ENCODE measurements around the gene TANC1.

Gene TANC1

DNA sequence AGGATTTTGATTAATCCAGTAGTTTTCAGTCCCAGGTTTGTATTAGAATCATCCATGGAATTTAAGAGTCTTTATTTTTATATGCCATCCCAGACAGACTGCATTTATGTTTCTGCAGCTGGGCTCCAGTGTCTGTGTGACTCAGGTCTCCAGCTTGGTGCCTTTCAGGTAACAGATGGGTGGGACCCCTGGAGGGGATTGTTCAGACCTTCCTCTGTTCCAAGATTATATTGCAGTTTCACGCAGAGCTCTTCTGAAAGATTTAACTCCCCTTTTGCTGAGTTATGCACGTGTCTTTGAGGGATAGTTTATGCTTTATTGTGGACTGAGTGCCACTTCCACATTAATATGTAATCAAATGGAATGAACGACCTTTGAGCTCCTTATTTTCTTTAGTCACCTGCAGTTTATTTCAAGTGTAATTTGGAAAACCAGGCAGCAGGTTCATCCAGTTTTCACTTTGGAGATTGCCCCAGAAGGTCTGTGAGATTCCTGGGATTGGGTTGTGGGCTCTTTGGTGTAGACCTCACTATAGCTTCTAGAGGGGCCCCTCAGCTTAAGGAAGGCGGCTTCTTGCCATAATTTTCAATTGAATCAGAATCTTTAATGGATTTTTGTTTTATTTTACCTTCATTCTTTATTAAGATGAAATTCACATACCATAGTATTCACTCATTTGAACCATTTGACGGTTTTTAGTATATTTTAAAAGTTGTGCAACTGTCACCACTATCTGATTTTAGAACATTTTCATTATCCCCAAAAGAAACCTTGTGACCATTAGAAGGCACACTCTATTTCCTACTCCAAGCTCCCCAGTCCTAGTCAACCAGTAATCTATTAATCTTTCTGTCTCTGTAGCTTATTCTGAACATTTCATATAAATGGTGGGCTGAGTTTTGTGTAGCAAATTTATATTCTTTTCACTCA lies 183.0 kb downstream of the TANC1 start:
- Histone ChIP-seq H3K36me3 (ENCODE audit: insufficient read depth, low read length) (no peaks in the 10 kb centered on the region), H2AFZ (ENCODE audit: low read length) (no peak overlapping the region), H3K4me2 (ENCODE audit: low read depth, low read length, poor library complexity, severe bottlenecking) (no peak overlapping the region), H3K79me2 (ENCODE audit: insufficient read depth, low read length) (no peaks in the 10 kb centered on the region), H3K9ac (ENCODE audit: low read depth, low read length, poor library complexity, severe bottlenecking) (no peak overlapping the region), H3F3A (ENCODE audit: low read depth) (no peaks in the 10 kb centered on the region), H3K4me3 (ENCODE audit: low read length, poor library complexity, severe bottlenecking) (no peak overlapping the region), H3K27me3 (ENCODE audit: insufficient read depth, low read length, poor library complexity, severe bottlenecking) (no peaks in the 10 kb centered on the region), H3K9me3 (ENCODE audit: insufficient read depth, low read depth, low read length) (no peaks in the 10 kb centered on the region), H4K20me1 (ENCODE audit: insufficient read depth, low read length, poor library complexity, severe bottlenecking) (no peaks in the 10 kb centered on the region), H3K4me1 (ENCODE audit: insufficient read depth, low read length, poor library complexity, severe bottlenecking) (peaks cover 82% of the 10 kb centered on the region), H3K9me2 (replicated peaks; ENCODE audit: low read depth, low read length) (no peaks in the 10 kb centered on the region)
- TF ChIP-seq EZH2phosphoT487 (IDR thresholded peaks at IDR 0.05; ENCODE audit: borderline replicate concordance) (no peak), CTCF (conservative IDR thresholded peaks at IDR 0.05; ENCODE audit: low read length) (no peak)

GRCh38 chr2:159152128-159152778 lies 183.8 kb downstream of the TANC1 start:
- Histone ChIP-seq H4K20me1 (ENCODE audit: insufficient read depth, low read length, poor library complexity, severe bottlenecking) (no peaks in the 10 kb centered on the region), H3K9ac (ENCODE audit: low read depth, low read length, poor library complexity, severe bottlenecking) (no peak overlapping the region), H3K79me2 (ENCODE audit: insufficient read depth, low read length) (no peaks in the 10 kb centered on the region), H3K36me3 (ENCODE audit: insufficient read depth, low read length) (no peaks in the 10 kb centered on the region), H3F3A (ENCODE audit: low read depth) (no peaks in the 10 kb centered on the region), H3K4me1 (ENCODE audit: insufficient read depth, low read length, poor library complexity, severe bottlenecking) (peaks cover 82% of the 10 kb centered on the region), H2AFZ (ENCODE audit: low read length) (no peak overlapping the region), H3K9me2 (replicated peaks; ENCODE audit: low read depth, low read length) (no peaks in the 10 kb centered on the region), H3K4me3 (ENCODE audit: low read length, poor library complexity, severe bottlenecking) (no peak overlapping the region), H3K9me3 (ENCODE audit: insufficient read depth, low read depth, low read length) (no peaks in the 10 kb centered on the region), H3K4me2 (ENCODE audit: low read depth, low read length, poor library complexity, severe bottlenecking) (no peak overlapping the region), H3K27me3 (ENCODE audit: insufficient read depth, low read length, poor library complexity, severe bottlenecking) (no peaks in the 10 kb centered on the region)
- no peak for TF ChIP-seq CTCF (conservative IDR thresholded peaks at IDR 0.05; ENCODE audit: low read length)
- TF ChIP-seq EZH2phosphoT487 (IDR thresholded peaks at IDR 0.05; ENCODE audit: borderline replicate concordance) = no peak

DNA sequence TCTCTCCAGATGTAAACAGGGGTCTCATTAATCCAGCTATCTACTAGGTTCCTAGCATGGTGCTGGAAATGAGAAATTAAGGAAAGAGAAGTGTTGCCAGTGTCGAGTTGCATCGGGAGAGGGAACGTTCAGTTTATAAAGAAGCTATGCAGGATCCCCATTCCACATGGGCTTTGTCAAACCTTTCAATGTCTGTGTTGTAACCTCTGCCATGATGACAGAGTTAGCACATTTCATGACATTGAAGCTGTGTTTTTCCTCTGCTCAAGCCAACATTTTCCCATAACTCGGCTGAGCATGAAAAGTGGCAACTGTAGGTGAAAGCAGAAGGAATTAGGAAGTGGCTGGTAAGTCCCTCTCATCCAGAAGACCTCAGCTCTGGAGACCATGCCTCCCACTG lies 184.6 kb downstream of the TANC1 start:
- TF ChIP-seq EZH2phosphoT487 (IDR thresholded peaks at IDR 0.05; ENCODE audit: borderline replicate concordance) = no peak
- TF ChIP-seq CTCF (conservative IDR thresholded peaks at IDR 0.05; ENCODE audit: low read length) = no peak
- no peaks in the 10 kb centered on the region for H3K9me3 ChIP-seq (ENCODE audit: insufficient read depth, low read depth, low read length)

More for the DNA sequence above, 184.6 kb downstream of the TANC1 start:
- Histone ChIP-seq H3K4me3 (ENCODE audit: low read length, poor library complexity, severe bottlenecking) (no peak overlapping the region), H3K79me2 (ENCODE audit: insufficient read depth, low read length) (no peaks in the 10 kb centered on the region), H4K20me1 (ENCODE audit: insufficient read depth, low read length, poor library complexity, severe bottlenecking) (no peaks in the 10 kb centered on the region), H2AFZ (ENCODE audit: low read length) (no peak overlapping the region), H3K4me2 (ENCODE audit: low read depth, low read length, poor library complexity, severe bottlenecking) (no peak overlapping the region), H3F3A (ENCODE audit: low read depth) (no peaks in the 10 kb centered on the region), H3K36me3 (ENCODE audit: insufficient read depth, low read length) (no peaks in the 10 kb centered on the region), H3K9ac (ENCODE audit: low read depth, low read length, poor library complexity, severe bottlenecking) (no peak overlapping the region), H3K9me2 (replicated peaks; ENCODE audit: low read depth, low read length) (no peaks in the 10 kb centered on the region), H3K27me3 (ENCODE audit: insufficient read depth, low read length, poor library complexity, severe bottlenecking) (no peaks in the 10 kb centered on the region), H3K4me1 (ENCODE audit: insufficient read depth, low read length, poor library complexity, severe bottlenecking) (peaks cover 74% of the 10 kb centered on the region)
